Occipital lobe (tissue), 2 donors: ENCODE data around the gene MANBA. TPM values are rescaled to one million over a fixed set of nuclear protein-coding genes. Genes with fewer than 3 reads are reported as not detected.
"Not testable (repeated sequence)": the region's sequence is repeated elsewhere in the genome, so short reads cannot be mapped to it uniquely, and the experiment has no call there.

Experiments used
- DNase-seq: peaks from one replicate; lab custom pipeline; 2025; lab: John Stamatoyannopoulos, UW
- total RNA-seq: library from RNA; depleted of rRNA; stranded (reverse); fragments of >200 nt; gene quantifications from one replicate; pipeline ENCODE4 v1.2.3, GENCODE V29; 2014

Gene MANBA
- total RNA-seq, 1 donor from 2014 or later, result 29.9 TPM

DNA sequence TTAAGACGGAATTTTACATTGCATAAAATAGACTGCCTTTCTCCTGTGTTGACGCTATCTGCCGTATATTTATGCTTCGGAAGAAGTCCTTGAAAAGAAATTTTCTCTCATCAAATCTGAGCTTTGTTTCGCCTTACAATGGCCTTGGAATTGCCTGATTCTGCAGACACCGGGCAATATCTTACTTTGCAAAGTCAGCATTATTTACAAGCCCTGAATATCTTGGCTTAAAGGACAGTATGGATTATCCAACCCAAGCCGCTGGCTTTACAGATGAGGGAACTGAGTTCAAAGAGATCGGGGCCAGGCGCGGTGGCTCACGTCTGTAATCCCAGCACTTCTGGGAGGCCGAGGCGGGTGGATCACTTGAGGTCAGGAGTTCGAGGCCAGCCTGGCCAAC, 1.1 kb upstream of the MANBA start:
- no peak for DNase-seq

DNA sequence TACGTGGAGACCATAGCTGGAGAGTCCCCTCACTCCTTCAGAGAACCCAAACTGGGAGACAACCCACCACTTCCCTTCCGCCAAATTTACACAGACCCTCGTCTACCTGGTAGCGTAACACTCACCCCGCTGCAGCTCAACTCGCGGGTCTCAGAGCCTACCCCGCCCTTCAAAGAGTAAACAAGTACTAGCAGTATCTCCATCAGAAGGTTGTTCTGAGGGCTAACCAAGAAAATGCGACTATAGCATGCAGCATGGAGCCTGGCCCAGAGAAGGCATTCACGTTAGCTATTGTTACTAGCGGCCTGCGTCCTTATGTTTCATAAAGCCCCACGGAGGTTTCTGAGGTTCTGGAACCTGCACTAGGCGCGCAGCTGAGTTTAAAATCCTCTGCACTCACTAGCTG, 531 bp upstream of the MANBA start:
- peak; percentile 55 for DNase-seq

DNA sequence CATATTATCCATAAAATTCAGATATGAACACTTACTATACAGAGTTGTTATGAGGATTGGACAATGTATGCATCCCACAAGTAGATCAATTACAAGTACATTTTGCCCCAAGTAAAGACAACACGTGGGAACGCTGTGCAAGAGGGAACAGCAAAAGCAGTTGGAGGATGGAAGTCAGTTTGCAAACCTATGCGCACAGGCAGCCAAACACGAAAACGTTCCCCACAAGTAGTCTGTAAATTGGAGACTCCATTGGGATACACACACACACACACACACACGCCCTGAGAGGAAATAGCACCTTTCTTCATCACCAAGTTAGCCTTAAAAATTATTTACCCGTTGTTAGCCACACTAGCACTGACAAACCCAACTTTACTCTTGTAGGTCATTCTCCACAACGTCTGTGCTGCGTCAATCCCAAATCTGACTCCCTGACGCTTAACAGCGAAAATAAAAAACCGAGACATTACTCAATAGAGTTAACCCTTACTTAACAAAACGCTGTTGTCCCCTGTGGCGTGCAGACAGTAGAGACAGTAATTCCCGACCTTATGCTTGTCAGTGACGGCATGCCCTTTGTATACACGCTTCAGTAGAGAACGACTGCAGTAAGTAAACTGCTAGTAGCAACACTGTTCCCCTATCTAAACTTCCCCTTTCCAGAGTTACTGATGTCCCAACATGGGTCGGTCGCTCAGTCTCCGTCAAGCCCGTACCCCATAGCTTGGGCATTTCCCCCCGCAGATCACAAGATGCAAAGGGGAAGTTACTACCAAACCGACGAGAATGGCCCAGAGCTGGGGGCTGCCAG, 730 bp downstream of the MANBA start:
- peak; percentile 66 for DNase-seq

DNA sequence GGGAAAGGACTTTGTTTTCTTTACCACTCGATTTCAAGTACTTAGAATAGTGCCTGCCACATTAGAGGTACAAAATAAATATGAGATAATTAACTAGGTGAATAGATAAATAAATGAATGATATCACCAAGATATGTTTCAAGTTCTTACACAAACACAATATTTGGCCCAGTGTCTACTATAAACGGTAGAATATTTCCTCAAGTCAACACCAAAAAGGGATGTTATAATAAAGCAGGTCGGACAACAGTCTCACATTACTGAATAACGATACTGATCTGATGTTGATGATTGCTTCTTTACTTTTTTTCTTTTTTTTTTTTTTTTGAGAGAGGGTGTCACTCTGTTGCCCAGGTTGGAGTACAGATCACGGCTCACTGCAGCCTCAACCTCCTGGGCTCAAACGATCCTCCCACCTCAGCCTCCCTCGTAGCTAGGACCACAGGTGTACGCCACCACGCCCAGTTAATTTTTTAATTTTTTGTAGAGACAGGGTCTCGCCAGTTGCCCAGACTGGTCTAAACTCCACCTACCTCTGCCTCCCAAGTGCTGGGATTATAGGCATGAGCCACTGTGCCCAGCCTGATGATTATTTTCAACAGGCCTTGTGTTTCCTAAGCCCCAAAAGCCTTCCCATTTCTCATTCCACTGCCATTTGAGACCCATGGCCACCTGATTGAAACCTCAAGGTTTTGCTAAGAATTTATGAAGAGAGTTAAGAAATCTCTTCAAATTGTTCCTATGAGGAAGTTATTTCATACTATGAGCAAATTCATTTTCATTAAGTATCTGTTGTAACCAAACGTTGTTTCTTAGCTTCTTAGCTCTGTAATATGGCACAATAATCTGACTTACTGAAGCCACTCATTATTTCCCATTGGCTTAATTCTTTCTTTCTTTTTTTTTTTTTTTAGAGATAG, 2.3 kb downstream of the MANBA start:
- no peak for DNase-seq

DNA sequence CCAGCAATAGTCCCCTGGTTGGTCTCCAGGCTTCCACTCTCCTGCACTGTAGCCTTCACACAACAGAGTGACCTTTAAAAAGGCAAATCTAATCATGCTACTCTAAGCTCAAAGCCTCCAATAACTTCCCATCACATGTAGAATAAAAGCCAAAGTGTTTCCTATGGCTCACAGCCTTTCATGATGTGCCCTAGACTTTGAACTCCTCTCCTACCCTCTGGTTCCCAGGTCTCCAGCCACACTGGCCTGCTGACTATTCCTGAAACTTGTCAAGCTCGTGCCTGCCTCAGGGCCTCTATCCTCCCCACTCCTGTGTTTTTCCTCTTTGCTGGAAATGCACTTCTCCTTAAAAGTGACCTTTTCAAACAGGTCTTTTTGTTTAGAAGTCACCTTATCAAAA, 3.1 kb downstream of the MANBA start:
- no peak for DNase-seq

DNA sequence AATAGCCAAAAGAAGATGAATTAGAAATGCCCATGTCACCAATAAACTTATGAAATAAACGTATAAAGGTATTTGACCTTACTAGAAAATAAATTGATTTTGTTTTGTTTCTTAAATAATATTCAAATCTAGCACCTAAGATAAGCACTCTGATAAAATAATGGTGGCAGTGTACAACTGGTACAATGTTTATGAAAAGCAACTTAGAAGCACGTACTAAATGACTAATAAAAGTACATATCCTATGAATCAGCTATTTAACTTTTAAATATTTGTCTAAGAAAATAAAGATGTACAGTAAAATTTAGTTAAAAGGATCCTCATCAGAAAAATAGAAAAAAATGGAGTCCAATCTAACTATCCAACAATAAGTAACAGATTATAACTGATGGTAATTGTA, 6.7 kb downstream of the MANBA start:
- no peak for DNase-seq

DNA sequence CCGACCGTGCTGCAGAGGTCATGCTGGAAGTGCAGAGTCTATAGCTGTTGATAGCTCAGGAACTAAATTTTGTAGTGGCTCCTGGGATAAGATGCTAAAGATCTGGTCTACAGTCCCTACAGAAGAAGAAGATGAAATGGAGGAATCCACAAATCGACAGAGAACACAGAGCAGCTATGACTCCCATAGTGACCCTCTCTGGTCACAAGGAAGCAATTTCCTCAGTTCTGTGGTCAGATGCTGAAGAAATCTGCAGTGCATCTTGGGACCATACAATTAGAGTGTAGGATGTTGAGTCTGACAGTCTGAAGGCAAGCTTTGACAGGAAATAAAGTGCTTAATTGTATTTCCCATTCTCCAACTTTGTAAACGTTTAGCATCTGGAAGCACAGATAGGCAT, 8.8 kb downstream of the MANBA start:
- DNase-seq, result no peak

DNA sequence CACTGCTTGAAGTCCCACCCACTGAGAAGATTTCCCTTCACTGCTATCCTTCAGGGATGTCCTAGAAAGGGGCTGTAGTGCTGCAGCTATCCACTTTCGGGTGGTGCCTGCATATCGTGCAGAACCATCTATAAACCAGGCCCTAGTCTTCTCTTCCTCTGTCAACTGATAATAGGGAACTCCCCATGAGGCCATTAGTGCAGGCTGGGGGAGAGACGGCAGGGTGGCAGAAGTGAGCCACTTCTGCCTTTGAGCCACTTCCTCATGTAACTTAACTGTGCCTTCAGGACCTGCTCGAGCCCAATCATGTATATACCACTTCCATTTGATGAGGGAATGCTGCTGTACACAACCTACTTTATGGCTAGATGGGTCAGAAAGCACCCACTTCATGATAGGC, 17.4 kb downstream of the MANBA start:
- not testable (repeated sequence) for DNase-seq

DNA sequence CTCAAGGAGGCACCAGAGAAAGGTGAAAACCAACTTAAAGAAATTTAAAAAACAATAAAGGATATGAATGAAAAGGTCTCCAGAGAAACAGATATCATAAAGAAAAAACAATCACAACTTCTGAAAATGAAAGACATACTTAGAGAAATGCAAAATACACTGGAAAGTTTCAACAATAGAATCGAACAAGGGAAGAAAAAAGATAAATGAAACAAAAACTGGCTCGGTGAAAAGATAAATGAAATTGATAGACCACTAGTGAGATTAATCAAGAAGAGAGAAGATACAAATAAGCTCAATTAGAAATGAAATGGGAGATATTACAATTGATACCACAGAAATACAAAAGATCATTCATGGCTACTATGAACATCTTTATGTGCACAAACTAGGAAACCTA, 22.0 kb downstream of the MANBA start:
- DNase-seq, result not testable (repeated sequence)

DNA sequence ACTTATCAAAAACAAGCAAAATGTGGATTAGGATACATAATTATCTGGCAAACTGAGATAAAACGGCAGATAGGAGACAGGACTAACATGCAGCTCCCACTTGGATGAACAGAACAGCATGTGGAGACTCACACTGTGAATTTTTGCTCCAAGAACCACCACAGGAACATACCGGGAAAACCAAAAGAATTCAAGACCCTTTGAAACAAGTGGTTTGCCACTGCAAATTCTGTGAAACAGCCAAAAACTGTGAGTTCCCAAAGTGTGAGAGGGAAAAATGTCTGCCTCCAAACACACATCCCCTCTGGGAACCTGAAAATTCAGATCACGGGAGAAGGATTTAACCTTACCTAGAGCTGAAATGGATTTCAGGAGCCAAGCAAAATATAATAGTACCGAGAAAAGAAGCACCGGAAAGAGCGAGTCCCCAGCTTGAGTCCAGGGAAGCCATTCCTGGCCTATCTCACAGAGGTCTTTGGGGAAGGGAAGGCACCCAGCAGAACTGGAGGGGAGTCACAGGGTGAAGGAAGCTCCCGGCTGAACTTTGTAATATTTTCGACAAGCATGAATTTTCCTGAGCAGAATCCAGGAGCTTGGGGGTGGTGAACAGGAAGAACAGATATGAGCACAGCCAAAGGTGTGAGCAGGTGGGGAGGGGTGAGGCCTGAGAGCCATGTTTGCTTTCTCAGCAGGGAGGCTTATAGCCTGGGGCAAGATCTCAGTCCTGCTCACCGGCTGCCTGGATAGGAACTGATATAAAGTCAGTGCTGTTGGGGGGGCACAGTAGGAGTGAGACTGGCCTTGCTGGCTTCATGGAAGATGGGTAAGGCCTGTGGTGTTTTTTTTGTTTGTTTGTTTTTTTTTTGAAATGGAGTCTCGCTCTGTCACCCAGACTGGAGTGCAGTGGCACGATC, 23.9 kb downstream of the MANBA start:
- DNase-seq, result no peak

DNA sequence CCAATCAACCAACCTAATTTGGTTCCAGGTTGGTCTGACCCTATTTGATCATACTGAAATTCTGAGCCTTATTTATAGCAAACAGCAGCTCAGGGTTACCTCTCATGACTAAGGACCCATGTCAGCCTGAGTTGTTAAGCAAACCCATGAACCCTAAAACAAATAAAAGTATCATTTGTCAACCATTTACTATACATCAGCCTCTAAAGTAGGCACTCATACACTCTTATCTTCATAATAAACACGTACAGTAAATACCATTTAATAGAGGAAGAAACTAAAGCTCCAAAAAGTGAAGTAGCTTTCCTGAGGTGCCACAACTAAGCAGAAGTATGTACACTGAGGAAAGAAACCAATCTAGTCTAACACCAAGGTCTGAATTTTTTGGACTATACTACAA, 25.2 kb downstream of the MANBA start:
- no peak for DNase-seq

DNA sequence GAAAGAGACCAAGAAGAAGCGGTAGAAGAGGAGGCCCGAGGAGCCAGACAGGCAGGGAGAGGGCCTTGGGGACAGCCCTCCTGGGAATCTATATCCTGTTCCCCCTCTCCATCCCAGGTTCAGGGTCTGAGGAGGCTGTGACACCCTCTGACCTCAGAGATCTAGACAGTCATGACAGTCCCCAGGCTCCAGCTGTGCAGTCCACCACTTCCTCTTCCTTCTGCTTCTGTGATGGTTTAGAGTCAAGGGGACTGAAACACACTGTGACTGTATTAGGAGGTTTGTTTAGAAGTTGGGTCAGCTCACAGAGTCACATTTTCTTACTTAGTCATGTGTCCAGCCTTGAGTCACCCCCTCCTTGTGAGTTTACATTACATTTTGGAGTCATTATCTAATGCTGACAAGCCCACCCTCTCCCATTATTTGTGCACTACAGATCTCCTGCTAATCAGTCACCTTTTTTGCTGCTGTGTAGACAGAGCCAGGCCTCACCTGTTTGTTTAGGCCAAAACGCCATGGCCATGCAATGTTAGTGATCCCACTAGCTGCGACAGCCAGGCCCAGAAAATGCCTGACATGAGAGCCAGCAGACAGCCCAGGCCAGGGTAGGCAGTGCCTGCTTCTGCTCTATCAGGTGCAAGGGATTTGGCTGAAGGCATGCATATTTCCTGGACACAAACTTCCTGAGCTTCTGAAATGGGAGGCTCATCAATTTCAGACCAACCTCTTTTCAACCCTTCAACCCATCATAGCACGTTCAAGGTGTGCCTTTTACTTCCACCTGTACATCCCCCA, 26.0 kb downstream of the MANBA start:
- DNase-seq, result no peak

DNA sequence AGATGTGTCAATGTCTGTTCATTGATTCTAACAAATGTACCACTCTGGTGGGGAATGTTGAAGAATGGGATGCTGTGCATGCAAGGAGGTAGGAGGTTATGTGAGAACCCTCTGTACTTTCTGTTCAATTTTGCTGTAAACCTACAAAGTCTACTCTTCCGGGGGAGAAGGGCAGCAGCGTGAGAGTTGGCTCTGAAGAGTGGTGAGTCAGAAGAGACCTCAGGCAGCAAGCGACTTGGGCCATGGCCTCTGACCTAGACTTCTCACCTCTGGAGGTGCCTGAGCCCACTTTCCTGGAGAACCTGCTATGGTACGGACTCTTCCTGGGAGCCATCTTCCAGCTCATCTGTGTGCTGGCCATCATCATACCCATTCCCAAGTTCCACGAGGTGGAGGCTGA, 26.7 kb downstream of the MANBA start:
- no peak for DNase-seq

DNA sequence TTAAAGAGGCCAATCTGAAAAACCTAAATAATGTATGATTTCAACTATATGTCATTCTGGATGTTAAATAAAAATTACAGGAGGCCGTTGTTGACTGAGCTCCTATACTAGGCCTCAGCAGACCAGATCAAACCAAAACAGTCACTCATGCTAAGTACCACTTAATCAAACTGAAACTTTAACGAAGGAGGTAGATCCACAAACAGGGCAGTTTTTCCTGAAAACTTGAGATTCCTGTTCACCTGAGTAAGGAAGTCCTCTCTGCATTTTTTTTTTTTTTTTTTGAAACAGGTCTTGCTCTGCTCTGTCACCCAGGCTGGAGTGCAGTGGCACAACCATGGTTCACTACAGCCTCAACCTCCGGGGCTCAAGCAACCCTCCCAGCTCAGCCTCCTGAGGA, 27.7 kb downstream of the MANBA start:
- no peak for DNase-seq

DNA sequence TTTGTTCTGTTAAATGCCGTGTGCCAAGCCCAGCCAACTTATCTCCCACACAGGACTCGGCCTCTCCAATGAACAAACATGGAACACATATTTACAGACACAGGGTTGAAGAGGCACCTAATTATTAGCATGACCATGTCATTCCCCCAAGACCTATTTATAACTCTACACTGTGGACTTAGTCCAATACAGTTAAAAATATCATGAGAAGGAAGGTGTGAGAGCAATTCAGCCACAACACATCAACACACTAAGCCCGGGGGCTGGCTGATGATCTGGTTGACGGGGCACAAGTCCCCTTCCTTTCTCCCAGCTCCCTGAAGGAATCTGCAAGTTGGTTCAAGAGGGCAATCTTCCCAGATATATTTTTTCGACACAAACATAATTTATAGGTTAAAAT, 28.1 kb downstream of the MANBA start:
- no peak for DNase-seq

DNA sequence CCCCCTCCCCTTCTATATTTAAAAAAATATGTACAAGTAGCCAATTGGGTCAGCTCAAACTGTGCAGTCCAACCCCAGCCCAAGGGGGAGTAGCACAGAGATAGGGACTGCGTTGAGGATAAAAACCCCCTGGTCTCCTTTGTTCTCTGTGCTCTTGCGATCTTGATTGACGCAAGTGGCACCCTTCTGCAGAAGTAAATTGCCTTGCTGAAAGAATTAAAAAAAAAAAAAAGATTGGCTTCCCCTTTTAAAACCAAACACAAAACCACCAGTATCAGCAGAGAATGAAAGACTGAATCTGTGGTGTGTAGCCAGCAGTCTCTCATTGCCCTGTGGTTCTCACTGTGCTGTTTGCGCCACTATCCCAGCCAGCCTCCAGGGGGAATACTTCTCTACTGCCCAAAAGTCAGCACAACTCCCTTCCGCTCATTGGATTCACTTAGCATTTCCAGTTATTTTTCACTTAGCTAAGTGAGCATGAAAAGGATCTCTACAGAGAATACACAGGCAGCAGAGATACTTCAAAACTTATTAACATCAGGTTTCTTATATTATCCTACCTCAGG, 29.7 kb downstream of the MANBA start:
- no peak for DNase-seq

DNA sequence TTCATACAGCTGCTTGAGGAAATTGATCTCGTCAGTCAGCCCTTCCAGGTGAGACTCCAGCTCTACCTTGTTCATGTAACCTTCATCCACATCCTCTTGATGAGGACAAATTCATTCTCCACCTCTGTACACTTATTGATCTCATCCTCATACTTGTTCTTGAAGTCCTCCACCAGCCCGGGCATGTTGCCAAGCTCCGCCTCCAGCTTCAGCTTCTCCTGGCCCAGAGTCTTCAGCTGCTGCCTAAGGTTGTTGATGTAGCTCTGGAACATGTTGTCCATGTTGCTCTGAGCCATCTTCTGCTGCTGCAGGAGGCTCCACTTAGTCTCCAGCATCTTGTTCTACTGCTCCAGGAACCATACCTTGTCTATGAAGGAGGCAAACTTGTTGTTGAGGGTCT, 31.3 kb downstream of the MANBA start:
- DNase-seq, result not testable (repeated sequence)

DNA sequence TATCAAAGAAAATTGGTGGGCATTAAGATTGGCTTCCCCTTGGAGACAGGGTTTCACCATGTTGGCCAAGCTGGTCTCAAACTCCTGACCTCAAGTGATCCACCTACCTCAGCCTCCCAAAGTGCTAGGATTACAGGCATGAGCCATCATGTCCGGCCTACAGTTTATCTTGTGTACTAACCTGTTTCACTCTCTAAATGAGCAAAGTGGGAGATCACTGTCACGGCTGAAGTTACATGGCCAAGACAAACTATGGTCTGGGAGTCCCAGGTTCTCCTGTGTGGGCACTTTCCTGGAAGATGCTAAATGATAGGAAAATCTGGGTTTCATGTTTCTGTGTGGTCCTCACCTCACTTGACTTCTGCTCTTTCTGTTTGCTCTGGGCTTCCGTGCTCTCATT, 33.8 kb downstream of the MANBA start:
- DNase-seq, result not testable (repeated sequence)

DNA sequence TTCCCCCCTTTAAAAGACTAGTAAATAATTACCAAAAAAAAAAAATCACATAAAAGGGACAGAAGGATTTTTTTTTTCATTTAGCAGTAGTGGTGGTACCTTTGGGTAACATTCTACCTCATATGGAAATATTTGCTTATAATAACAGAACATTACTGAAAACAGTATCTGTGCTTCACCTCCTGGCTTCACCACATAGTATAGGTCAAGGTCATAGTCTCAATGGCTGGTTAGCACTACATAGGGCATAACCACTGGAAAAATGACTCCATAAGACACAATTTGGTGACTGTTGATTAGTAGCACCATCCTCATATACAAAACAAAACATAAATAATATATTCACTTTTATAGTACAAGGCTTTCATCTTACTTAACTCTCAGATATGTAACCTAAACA, 34.7 kb downstream of the MANBA start:
- DNase-seq, result no peak

DNA sequence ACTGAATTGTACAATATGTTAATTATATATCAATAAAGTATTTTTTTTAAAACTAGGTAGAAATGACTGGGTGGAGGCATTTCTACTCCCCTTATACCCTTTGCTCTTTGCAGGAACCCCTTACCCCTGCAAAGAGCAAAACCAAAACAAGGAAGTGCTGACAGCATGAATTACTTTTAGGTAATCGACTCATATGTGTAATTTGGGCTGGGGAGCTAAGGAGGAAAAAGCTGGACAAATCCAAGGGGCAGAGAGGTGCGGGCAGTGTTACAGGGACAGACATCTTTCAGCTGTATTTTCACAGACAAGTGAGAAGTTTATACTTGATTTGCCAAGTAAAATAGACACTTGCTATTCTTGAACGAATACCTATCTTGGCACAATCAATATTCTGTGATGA, 35.5 kb downstream of the MANBA start:
- DNase-seq, result no peak
